ENCODE results near the gene SYS1.
A peak's percentile ranks its signal among the peaks of the same experiment; 100 is the strongest.

SYS1 gene

DNA sequence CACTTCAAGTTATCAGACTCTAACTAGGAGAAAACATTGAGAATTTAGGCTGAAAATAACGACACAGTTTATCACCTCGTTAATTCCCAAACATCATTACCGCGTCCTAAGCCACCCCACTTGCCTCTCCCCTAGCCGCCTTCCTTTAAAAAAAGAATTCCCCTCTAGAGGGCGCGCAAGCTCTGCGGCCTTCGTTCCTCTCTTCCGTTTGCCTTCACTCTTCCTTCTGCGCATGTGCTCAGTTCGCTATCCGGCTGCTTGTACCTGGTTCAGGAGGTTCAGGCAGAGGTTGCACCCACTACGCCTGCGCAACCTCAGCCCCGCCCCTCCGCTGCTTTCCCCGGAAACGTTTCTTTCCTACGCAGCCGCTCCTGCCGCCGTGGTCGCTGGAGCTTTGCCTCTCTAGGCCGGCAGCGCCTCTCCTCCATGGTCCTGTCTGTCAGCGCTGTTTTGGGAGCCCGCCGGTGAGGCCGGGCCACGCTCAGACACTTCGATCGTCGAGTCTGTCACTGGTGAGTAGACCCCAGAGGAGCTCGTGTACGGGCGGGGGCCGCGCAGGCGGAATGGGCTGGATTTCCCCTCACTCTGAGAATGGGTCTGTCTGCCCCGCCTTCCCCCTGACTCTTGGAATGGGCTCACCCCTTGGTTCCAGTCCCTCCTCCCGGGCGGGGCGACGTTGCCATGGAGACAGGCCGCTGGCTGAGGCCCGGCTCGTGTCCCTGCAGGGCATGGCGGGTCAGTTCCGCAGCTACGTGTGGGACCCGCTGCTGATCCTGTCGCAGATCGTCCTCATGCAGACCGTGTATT lies at the start of gene SYS1:
TSS of gene SYS1 (plus strand) at position 353 of the 807 bp plus-strand sequence. CDS start at position 729, 376 bp downstream.
- TF ChIP-seq, protein P1, sequence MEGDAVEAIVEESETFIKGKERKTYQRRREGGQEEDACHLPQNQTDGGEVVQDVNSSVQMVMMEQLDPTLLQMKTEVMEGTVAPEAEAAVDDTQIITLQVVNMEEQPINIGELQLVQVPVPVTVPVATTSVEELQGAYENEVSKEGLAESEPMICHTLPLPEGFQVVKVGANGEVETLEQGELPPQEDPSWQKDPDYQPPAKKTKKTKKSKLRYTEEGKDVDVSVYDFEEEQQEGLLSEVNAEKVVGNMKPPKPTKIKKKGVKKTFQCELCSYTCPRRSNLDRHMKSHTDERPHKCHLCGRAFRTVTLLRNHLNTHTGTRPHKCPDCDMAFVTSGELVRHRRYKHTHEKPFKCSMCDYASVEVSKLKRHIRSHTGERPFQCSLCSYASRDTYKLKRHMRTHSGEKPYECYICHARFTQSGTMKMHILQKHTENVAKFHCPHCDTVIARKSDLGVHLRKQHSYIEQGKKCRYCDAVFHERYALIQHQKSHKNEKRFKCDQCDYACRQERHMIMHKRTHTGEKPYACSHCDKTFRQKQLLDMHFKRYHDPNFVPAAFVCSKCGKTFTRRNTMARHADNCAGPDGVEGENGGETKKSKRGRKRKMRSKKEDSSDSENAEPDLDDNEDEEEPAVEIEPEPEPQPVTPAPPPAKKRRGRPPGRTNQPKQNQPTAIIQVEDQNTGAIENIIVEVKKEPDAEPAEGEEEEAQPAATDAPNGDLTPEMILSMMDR (conservative IDR thresholded peaks at IDR 0.05; ENCODE audit: control insufficient read depth, insufficient read depth, low read depth, low read length), result peak; percentile 81
- peak within 1 kb of the TSS; percentile 86 for H3K4me3 ChIP-seq (ENCODE audit: control insufficient read depth, low read depth, low read length)
- peak; percentile 97 for DNase-seq (ENCODE audit: low read depth)

DNA sequence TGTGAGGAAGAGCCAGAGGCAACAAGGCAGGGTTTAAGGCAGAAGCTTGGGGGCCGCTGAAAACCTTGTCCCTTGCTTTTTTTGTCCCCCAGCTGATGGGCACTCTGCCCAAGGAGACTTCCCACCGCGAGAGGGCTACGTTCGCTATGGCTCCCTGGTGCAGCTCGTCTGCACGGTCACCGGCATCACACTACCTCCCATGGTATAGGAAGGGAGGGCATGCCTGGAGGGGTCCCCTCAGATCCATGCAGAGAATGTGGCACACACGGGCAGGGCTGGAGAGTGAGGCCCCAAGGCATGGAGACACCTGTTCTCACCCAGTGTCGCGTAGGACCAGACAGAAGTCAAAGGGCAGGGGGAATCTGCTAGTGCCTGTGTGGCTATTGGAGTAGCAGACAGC lies 49.0 kb upstream of the SYS1 start:
- no peak for DNase-seq (ENCODE audit: low read depth)
- no peak overlapping the region for H3K4me3 ChIP-seq (ENCODE audit: control insufficient read depth, low read depth, low read length)
- TF ChIP-seq, protein P1 (conservative IDR thresholded peaks at IDR 0.05; ENCODE audit: control insufficient read depth, insufficient read depth, low read depth, low read length), result no peak

GRCh38 chr20:45315672-45316071 lies 47.3 kb upstream of the SYS1 start:
- H3K4me3 ChIP-seq (ENCODE audit: control insufficient read depth, low read depth, low read length), result no peak overlapping the region
- TF ChIP-seq, protein P1 (conservative IDR thresholded peaks at IDR 0.05; ENCODE audit: control insufficient read depth, insufficient read depth, low read depth, low read length), result no peak
- DNase-seq (ENCODE audit: low read depth), result no peak

- TF ChIP-seq, protein P1 (conservative IDR thresholded peaks at IDR 0.05; ENCODE audit: control insufficient read depth, insufficient read depth, low read depth, low read length), result no peak
- H3K4me3 ChIP-seq (ENCODE audit: control insufficient read depth, low read depth, low read length), result no peak overlapping the region
- no peak for DNase-seq (ENCODE audit: low read depth)
Measured at GRCh38 chr20:45316150-45317080, 46.5 kb upstream of the SYS1 start.

DNA sequence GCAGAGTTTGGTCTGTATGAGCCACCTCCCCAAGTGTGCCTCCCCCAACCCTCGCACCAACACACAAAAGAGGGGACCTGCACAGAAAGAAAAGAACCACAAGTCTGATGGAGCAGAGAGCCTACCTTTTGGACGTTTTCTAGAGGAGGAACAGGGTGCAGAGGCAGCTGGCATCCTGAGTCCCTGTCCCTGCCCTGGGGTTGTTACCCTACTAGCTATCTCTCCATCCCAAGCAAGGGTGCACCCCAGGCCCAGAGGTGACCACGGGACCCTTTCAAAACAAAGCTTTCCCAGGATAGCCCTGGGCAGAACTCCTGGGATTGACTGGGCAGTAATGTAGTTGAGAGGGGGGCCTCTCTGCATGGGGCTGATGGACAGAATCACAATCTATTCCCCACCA lies 45.1 kb upstream of the SYS1 start:
- no peak for DNase-seq (ENCODE audit: low read depth)
- TF ChIP-seq, protein P1 (conservative IDR thresholded peaks at IDR 0.05; ENCODE audit: control insufficient read depth, insufficient read depth, low read depth, low read length), result no peak
- H3K4me3 ChIP-seq (ENCODE audit: control insufficient read depth, low read depth, low read length), result no peak overlapping the region

GRCh38 chr20:45318386-45318939 lies 44.5 kb upstream of the SYS1 start:
- DNase-seq (ENCODE audit: low read depth), result no peak

More at GRCh38 chr20:45318386-45318939, 44.5 kb upstream of the SYS1 start:
- no peak overlapping the region for H3K4me3 ChIP-seq (ENCODE audit: control insufficient read depth, low read depth, low read length)
- TF ChIP-seq, protein P1 (conservative IDR thresholded peaks at IDR 0.05; ENCODE audit: control insufficient read depth, insufficient read depth, low read depth, low read length), result no peak

Measured in fibroblast of mammary gland (primary cell).